H1 (cell line): ENCODE data around the gene MAPRE2. TPM values are rescaled to one million over a fixed set of nuclear protein-coding genes. Genes with fewer than 3 reads are reported as not detected.

Source experiments
- HDAC2 ChIP-seq, 2 experiments: fragments of 300-600 bp in 1 of 2; sonication (generic) in 1 of 2; IDR thresholded peaks; 2 replicates each; pipeline ENCODE4 v1.6.1; 2011 to 2012; ENCODE audit warnings: low read depth in 2 of 2, low read length in 2 of 2, mild to moderate bottlenecking in 2 of 2, moderate library complexity in 2 of 2, borderline replicate concordance in 1 of 2, inconsistent platforms in 1 of 2
- MAX ChIP-seq: IDR thresholded peaks from 2 replicates; pipeline ENCODE4 v1.6.1; 2012; ENCODE audit warnings: inconsistent platforms
- PHF8 ChIP-seq: fragments of 200-600 bp; sonication (generic); conservative IDR thresholded peaks from 2 replicates; pipeline ENCODE4 v1.7.1; 2012; ENCODE audit warnings: low read depth, mild to moderate bottlenecking, inconsistent platforms, low read length, moderate library complexity
- POLR2A ChIP-seq, 2 experiments: IDR thresholded peaks; 1 replicate in 1 of 2; 2 replicates in 1 of 2; pipeline ENCODE4 v1.6.1; 2011; ENCODE audit warnings: low read depth in 2 of 2, low read length in 2 of 2, mild to moderate bottlenecking in 2 of 2; ENCODE audit errors: control extremely low read depth in 1 of 2
- TAF7 ChIP-seq: optimal IDR thresholded peaks from 2 replicates; pipeline ENCODE3; 2011; ENCODE audit warnings: low read depth, mild to moderate bottlenecking, inconsistent platforms, low read length, moderate library complexity, borderline replicate concordance
- TBP ChIP-seq: IDR thresholded peaks from 2 replicates; pipeline ENCODE4 v1.6.1; 2011; ENCODE audit warnings: low read depth, low read length, improper control_type of control experiment
- polyA plus RNA-seq, 7 experiments: library from polyadenylated mRNA; depleted of rRNA in 3 of 7; stranded (reverse) in 5 of 7; unstranded in 2 of 7; fragments of >200 nt in 5 of 7; fragments of 200-250 nt in 2 of 7; gene quantifications; 1 replicate in 5 of 7; 2 replicates in 1 of 7; 4 replicates in 1 of 7; pipeline versions ENCODE4 v1.2.1 to v1.2.3, GENCODE V29; 2011 to 2013; ENCODE audit warnings: missing spikeins in 2 of 7, mixed read lengths in 2 of 7
- total RNA-seq: library from RNA; stranded (reverse); fragmentation: NEBNext Ultra II Directional; extraction: Animal tissue kit (Norgen Biotek cat#: 25700); gene quantifications from 2 replicates; pipeline ENCODE4 v1.2.1, GENCODE V29; 2021
- TF ChIP-seq, protein P1 (sequence below): fragments of 300-600 bp; sonication (generic); IDR thresholded peaks from 2 replicates; pipeline ENCODE4 v1.7.1; 2012; ENCODE audit warnings: low read length, moderate library complexity, mild to moderate bottlenecking, inconsistent platforms; ENCODE audit not compliant: insufficient replicate concordance

The MAPRE2 gene
- total and polyA plus RNA-seq, 2 of the 8 experiments (the other 6 are each of a cell fraction or from before 2014, with no cell fraction given), result 32.6 to 33.1 TPM

DNA sequence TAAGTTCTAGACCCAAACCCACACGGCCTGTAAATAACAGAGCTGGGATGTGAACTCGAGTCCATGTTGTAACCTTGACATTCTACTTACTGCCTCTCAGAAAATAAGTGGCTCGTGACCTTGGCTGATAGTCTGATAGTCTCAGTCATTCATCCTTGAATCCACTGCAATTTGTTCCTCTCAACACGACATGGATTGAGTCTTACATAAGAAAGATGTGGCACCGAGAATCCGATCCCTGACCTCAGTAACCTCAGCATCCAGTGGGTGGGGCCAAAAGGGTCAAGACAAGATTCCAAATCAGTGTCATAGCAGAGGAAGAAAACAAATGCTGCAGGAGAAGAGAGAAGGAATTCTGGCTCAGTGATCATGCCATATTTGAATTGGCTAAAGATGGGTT, 97.6 kb downstream of the MAPRE2 start (continued):
- TF ChIP-seq, protein P1, sequence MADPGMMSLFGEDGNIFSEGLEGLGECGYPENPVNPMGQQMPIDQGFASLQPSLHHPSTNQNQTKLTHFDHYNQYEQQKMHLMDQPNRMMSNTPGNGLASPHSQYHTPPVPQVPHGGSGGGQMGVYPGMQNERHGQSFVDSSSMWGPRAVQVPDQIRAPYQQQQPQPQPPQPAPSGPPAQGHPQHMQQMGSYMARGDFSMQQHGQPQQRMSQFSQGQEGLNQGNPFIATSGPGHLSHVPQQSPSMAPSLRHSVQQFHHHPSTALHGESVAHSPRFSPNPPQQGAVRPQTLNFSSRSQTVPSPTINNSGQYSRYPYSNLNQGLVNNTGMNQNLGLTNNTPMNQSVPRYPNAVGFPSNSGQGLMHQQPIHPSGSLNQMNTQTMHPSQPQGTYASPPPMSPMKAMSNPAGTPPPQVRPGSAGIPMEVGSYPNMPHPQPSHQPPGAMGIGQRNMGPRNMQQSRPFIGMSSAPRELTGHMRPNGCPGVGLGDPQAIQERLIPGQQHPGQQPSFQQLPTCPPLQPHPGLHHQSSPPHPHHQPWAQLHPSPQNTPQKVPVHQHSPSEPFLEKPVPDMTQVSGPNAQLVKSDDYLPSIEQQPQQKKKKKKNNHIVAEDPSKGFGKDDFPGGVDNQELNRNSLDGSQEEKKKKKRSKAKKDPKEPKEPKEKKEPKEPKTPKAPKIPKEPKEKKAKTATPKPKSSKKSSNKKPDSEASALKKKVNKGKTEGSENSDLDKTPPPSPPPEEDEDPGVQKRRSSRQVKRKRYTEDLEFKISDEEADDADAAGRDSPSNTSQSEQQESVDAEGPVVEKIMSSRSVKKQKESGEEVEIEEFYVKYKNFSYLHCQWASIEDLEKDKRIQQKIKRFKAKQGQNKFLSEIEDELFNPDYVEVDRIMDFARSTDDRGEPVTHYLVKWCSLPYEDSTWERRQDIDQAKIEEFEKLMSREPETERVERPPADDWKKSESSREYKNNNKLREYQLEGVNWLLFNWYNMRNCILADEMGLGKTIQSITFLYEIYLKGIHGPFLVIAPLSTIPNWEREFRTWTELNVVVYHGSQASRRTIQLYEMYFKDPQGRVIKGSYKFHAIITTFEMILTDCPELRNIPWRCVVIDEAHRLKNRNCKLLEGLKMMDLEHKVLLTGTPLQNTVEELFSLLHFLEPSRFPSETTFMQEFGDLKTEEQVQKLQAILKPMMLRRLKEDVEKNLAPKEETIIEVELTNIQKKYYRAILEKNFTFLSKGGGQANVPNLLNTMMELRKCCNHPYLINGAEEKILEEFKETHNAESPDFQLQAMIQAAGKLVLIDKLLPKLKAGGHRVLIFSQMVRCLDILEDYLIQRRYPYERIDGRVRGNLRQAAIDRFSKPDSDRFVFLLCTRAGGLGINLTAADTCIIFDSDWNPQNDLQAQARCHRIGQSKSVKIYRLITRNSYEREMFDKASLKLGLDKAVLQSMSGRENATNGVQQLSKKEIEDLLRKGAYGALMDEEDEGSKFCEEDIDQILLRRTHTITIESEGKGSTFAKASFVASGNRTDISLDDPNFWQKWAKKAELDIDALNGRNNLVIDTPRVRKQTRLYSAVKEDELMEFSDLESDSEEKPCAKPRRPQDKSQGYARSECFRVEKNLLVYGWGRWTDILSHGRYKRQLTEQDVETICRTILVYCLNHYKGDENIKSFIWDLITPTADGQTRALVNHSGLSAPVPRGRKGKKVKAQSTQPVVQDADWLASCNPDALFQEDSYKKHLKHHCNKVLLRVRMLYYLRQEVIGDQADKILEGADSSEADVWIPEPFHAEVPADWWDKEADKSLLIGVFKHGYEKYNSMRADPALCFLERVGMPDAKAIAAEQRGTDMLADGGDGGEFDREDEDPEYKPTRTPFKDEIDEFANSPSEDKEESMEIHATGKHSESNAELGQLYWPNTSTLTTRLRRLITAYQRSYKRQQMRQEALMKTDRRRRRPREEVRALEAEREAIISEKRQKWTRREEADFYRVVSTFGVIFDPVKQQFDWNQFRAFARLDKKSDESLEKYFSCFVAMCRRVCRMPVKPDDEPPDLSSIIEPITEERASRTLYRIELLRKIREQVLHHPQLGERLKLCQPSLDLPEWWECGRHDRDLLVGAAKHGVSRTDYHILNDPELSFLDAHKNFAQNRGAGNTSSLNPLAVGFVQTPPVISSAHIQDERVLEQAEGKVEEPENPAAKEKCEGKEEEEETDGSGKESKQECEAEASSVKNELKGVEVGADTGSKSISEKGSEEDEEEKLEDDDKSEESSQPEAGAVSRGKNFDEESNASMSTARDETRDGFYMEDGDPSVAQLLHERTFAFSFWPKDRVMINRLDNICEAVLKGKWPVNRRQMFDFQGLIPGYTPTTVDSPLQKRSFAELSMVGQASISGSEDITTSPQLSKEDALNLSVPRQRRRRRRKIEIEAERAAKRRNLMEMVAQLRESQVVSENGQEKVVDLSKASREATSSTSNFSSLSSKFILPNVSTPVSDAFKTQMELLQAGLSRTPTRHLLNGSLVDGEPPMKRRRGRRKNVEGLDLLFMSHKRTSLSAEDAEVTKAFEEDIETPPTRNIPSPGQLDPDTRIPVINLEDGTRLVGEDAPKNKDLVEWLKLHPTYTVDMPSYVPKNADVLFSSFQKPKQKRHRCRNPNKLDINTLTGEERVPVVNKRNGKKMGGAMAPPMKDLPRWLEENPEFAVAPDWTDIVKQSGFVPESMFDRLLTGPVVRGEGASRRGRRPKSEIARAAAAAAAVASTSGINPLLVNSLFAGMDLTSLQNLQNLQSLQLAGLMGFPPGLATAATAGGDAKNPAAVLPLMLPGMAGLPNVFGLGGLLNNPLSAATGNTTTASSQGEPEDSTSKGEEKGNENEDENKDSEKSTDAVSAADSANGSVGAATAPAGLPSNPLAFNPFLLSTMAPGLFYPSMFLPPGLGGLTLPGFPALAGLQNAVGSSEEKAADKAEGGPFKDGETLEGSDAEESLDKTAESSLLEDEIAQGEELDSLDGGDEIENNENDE, result no peak
- TF ChIP-seq TBP (no peak), POLR2A (IDR thresholded peaks at IDR 0.05; ENCODE audit: control extremely low read depth in 1 of 2, low read depth in 2 of 2, low read length in 2 of 2) (no peak), PHF8 (no peak), MAX (no peak), HDAC2 (IDR thresholded peaks at IDR 0.05; ENCODE audit: borderline replicate concordance in 1 of 2, low read depth in 2 of 2, low read length in 2 of 2) (no peak), TAF7 (no peak)
